H1 (cell line): ENCODE results near the gene SLC1A4. TPM values are rescaled to one million over a fixed set of nuclear protein-coding genes. Genes with fewer than 3 reads are reported as not detected.

Experiments used
- CBX8 ChIP-seq: fragments of 300-800, 300-1000 bp; sonication (generic); IDR thresholded peaks from 2 replicates; pipeline ENCODE4 v1.7.1; 2016; ENCODE audit warnings: low read depth, low read length, borderline replicate concordance
- EGR1 ChIP-seq: IDR thresholded peaks from 2 replicates; pipeline ENCODE4 v1.6.1; 2011; ENCODE audit warnings: low read depth, low read length, borderline replicate concordance
- EZH2 ChIP-seq: fragments of 200-600 bp; sonication (generic); IDR thresholded peaks from 2 replicates; pipeline ENCODE4 v1.7.1; 2012; ENCODE audit warnings: low read depth, mild to moderate bottlenecking, moderate library complexity, low read length, inconsistent platforms; ENCODE audit not compliant: severe bottlenecking
- HDAC2 ChIP-seq, 2 experiments: fragments of 300-600 bp in 1 of 2; sonication (generic) in 1 of 2; IDR thresholded peaks; 2 replicates each; pipeline ENCODE4 v1.6.1; 2011 to 2012; ENCODE audit warnings: low read depth in 2 of 2, low read length in 2 of 2, mild to moderate bottlenecking in 2 of 2, moderate library complexity in 2 of 2, borderline replicate concordance in 1 of 2, inconsistent platforms in 1 of 2
- HDAC6 ChIP-seq: IDR thresholded peaks from one replicate; pipeline ENCODE4 v1.7.1; 2012; ENCODE audit warnings: low read depth, mild to moderate bottlenecking, inconsistent platforms, low read length, moderate library complexity
- NRF1 ChIP-seq: IDR thresholded peaks from 2 replicates; pipeline ENCODE4 v1.6.1; 2011; ENCODE audit warnings: mild to moderate bottlenecking, low read depth, low read length, improper control_type of control experiment
- POLR2A ChIP-seq, 2 experiments: IDR thresholded peaks; 1 replicate in 1 of 2; 2 replicates in 1 of 2; pipeline ENCODE4 v1.6.1; 2011; ENCODE audit warnings: low read depth in 2 of 2, low read length in 2 of 2, mild to moderate bottlenecking in 2 of 2; ENCODE audit errors: control extremely low read depth in 1 of 2
- RAD21 ChIP-seq, 2 experiments: IDR thresholded peaks in 1 of 2; conservative IDR thresholded peaks in 1 of 2; 2 replicates each; pipeline ENCODE4 v1.6.1; 2011; ENCODE audit warnings: low read depth in 2 of 2, low read length in 2 of 2, improper control_type of control experiment in 1 of 2, inconsistent platforms in 1 of 2, mild to moderate bottlenecking in 1 of 2, moderate library complexity in 1 of 2
- RNF2 ChIP-seq: fragments of 200-900, 300-1000 bp; sonication (generic); IDR thresholded peaks from 2 replicates; pipeline ENCODE4 v1.7.1; 2016; ENCODE audit warnings: borderline replicate concordance, low read depth, mild to moderate bottlenecking, antibody characterized with exemption, low read length; ENCODE audit not compliant: poor library complexity, severe bottlenecking; ENCODE audit errors: missing control alignments
- SIRT6 ChIP-seq: IDR thresholded peaks from one replicate; pipeline ENCODE4 v1.7.1; 2012; ENCODE audit warnings: low read length, inconsistent platforms
- SIX5 ChIP-seq: IDR thresholded peaks from 2 replicates; pipeline ENCODE4 v1.6.1; 2011; ENCODE audit warnings: mild to moderate bottlenecking, low read depth, low read length
- SRF ChIP-seq: IDR thresholded peaks from 2 replicates; pipeline ENCODE4 v1.6.1; 2011; ENCODE audit warnings: mild to moderate bottlenecking, low read depth, low read length, moderate library complexity
- SUZ12 ChIP-seq: fragments of 200-600 bp; sonication (generic); IDR thresholded peaks from 2 replicates; pipeline ENCODE4 v1.6.1; 2012; ENCODE audit warnings: mild to moderate bottlenecking, inconsistent platforms, low read length, moderate library complexity, mixed read lengths
- polyA plus RNA-seq, 7 experiments: library from polyadenylated mRNA; depleted of rRNA in 3 of 7; stranded (reverse) in 5 of 7; unstranded in 2 of 7; fragments of >200 nt in 5 of 7; fragments of 200-250 nt in 2 of 7; gene quantifications; 1 replicate in 5 of 7; 2 replicates in 1 of 7; 4 replicates in 1 of 7; pipeline versions ENCODE4 v1.2.1 to v1.2.3, GENCODE V29; 2011 to 2013; ENCODE audit warnings: missing spikeins in 2 of 7, mixed read lengths in 2 of 7
- total RNA-seq: library from RNA; stranded (reverse); fragmentation: NEBNext Ultra II Directional; extraction: Animal tissue kit (Norgen Biotek cat#: 25700); gene quantifications from 2 replicates; pipeline ENCODE4 v1.2.1, GENCODE V29; 2021

The SLC1A4 gene
- total and polyA plus RNA-seq, 2 of the 8 experiments (the other 6 are each of a cell fraction or from before 2014, with no cell fraction given): 0.44 to 0.86 TPM

DNA sequence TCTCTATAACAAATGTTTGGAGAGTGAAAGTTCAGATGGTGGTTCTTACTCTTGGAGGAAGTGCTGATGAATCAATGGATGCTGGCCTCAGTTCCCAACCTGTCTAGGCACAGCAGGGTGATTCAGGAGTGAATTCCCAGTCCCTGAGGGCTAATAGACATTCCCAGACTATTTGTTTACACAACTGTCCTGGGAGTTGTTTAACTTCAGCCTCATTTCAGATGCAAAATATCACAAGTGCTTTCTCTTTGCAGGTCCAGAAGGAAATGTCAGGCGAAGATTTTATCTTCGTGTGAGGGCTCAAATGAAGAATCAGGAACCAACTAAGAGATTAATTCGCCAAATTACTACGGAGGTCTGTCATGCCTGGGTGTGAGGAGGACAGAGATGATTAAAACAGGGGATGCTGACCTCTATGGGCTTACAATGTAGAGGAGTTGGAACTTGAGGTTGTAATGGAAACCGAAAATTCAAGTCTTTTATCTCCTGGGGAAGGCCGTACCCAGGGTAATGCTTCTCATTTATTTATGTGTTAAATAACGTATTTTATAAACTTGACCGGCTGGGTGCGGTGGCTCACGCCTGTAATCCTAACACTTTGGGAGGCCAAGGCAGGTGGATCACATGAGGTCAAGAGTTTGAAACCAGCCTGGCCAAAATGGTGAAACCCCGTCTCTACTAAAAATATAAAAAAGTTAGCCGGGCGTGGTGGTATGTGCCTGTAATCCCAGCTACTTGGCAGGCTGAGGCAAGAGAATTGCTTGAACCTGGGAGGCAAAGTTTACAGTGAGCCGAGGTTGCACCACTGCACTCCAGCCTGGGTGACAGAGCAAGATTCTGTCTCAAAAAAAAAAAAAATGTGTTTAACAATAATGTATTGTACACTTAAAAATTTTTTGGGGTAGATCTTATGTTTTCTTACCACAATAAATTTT, 38.7 kb upstream of the SLC1A4 start (continued):
- no peak for TF ChIP-seq SRF
- TF ChIP-seq NRF1: no peak
- TF ChIP-seq POLR2A (IDR thresholded peaks at IDR 0.05; ENCODE audit: control extremely low read depth in 1 of 2, low read depth in 2 of 2, low read length in 2 of 2): no peak
- no peak for TF ChIP-seq EZH2
- no peak for TF ChIP-seq SIX5
- no peak for TF ChIP-seq RAD21 (IDR thresholded peaks at IDR 0.05 in 1 of 2, conservative IDR thresholded peaks at IDR 0.05 in 1 of 2; ENCODE audit: low read depth in 2 of 2, low read length in 2 of 2)
- TF ChIP-seq RNF2: no peak
- TF ChIP-seq SUZ12: no peak
- TF ChIP-seq SIRT6: no peak
- no peak for TF ChIP-seq CBX8
- TF ChIP-seq HDAC2 (IDR thresholded peaks at IDR 0.05; ENCODE audit: borderline replicate concordance in 1 of 2, low read depth in 2 of 2, low read length in 2 of 2): no peak
- TF ChIP-seq HDAC6: no peak
- TF ChIP-seq EGR1: no peak
